ENCODE data around the gene CCR2.

- TF ChIP-seq, protein P1, sequence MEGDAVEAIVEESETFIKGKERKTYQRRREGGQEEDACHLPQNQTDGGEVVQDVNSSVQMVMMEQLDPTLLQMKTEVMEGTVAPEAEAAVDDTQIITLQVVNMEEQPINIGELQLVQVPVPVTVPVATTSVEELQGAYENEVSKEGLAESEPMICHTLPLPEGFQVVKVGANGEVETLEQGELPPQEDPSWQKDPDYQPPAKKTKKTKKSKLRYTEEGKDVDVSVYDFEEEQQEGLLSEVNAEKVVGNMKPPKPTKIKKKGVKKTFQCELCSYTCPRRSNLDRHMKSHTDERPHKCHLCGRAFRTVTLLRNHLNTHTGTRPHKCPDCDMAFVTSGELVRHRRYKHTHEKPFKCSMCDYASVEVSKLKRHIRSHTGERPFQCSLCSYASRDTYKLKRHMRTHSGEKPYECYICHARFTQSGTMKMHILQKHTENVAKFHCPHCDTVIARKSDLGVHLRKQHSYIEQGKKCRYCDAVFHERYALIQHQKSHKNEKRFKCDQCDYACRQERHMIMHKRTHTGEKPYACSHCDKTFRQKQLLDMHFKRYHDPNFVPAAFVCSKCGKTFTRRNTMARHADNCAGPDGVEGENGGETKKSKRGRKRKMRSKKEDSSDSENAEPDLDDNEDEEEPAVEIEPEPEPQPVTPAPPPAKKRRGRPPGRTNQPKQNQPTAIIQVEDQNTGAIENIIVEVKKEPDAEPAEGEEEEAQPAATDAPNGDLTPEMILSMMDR (conservative IDR thresholded peaks at IDR 0.05; ENCODE audit: low read length), result no peak
- no peak for TF ChIP-seq EZH2phosphoT487 (IDR thresholded peaks at IDR 0.05; ENCODE audit: borderline replicate concordance)
Measured at GRCh38 chr3:46401579-46401978, 47.7 kb downstream of the CCR2 start.
